Mesothelial cell of epicardium (in vitro differentiated cells): ENCODE results near the gene SLFN12. TPM values are rescaled to one million over a fixed set of nuclear protein-coding genes. Genes with fewer than 3 reads are reported as not detected.
A peak's percentile ranks its signal among the peaks of the same experiment; 100 is the strongest.

Experiments
- DNase-seq, 2 experiments: peaks; one replicate each; pipeline ENCODE4 v3.0.0; 2021; ENCODE audit warnings: low spot score in 2 of 2; ENCODE audit not compliant: unreplicated experiment in 2 of 2
- H3K27ac Mint-ChIP-seq: 2 replicates; pipeline ENCODE4 v1.8.0; 2021; ENCODE audit warnings: mixed read lengths
- H3K27me3 Mint-ChIP-seq: 2 replicates; pipeline ENCODE4 v1.8.0; 2021; ENCODE audit warnings: low read depth, mixed read lengths
- H3K36me3 Mint-ChIP-seq: 2 replicates; pipeline ENCODE4 v1.8.0; 2021; ENCODE audit warnings: mixed read lengths
- H3K4me1 Mint-ChIP-seq: 2 replicates; pipeline ENCODE4 v1.8.0; 2021; ENCODE audit warnings: mixed read lengths
- H3K4me3 Mint-ChIP-seq: 2 replicates; pipeline ENCODE4 v1.8.0; 2021; ENCODE audit warnings: mild to moderate bottlenecking, moderate library complexity, mixed read lengths
- H3K9me3 Mint-ChIP-seq: 2 replicates; pipeline ENCODE4 v1.8.0; 2021; ENCODE audit warnings: mixed read lengths
- total RNA-seq: library from RNA; stranded (reverse); gene quantifications from 3 replicates; pipeline ENCODE4 v1.2.1, GENCODE V29; 2021
- TF ChIP-seq, protein P1 (sequence below): fragments of 200-600 bp; sonication (generic); IDR thresholded peaks from one replicate; pipeline ENCODE4 v1.5.0; 2021; ENCODE audit warnings: antibody characterized with exemption; ENCODE audit not compliant: unreplicated experiment

SLFN12 gene
- total RNA-seq, result 18.4 to 19.5 TPM (median 18.8 TPM) in 3 replicates

GRCh38 chr17:35432176-35433074 is at the start of gene SLFN12:
TSS of gene SLFN12 (minus strand) at chr17:35432500. CDS start at chr17:35423028, 9,472 bp downstream.
- TF ChIP-seq, protein P1, sequence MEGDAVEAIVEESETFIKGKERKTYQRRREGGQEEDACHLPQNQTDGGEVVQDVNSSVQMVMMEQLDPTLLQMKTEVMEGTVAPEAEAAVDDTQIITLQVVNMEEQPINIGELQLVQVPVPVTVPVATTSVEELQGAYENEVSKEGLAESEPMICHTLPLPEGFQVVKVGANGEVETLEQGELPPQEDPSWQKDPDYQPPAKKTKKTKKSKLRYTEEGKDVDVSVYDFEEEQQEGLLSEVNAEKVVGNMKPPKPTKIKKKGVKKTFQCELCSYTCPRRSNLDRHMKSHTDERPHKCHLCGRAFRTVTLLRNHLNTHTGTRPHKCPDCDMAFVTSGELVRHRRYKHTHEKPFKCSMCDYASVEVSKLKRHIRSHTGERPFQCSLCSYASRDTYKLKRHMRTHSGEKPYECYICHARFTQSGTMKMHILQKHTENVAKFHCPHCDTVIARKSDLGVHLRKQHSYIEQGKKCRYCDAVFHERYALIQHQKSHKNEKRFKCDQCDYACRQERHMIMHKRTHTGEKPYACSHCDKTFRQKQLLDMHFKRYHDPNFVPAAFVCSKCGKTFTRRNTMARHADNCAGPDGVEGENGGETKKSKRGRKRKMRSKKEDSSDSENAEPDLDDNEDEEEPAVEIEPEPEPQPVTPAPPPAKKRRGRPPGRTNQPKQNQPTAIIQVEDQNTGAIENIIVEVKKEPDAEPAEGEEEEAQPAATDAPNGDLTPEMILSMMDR, result no peak
- DNase-seq, result peak in 1 of 2 experiments; percentile 45
- Mint-ChIP-seq H3K36me3 (no peaks in the 10 kb centered on the region), H3K27ac (peak within 1 kb of the TSS; percentile 99), H3K27me3 (no peaks in the 10 kb centered on the region), H3K9me3 (no peaks in the 10 kb centered on the region), H3K4me3 (peak within 1 kb of the TSS; percentile 84), H3K4me1 (peaks cover 42% of the 10 kb centered on the region)

DNA sequence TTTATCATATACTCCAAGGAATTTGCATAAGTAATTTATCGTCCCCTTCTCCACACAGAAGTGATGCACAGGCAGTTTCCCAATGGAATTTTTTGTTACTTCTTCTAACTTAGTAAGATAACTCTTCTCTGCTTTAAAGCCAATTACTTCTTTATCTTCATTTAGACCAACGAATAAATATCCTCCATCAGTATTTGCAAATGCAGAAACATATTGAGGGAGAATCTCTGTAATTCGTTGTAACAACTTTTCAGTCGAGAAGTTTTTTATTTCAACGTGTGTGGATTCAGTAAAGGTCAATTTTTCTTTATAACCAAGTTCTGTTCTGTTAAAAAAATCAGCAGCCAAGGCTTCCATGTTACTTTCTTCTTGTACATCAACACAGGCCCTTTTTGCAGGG is 47.0 kb upstream of the SLFN12 start:
- no peak for DNase-seq
- H3K27me3 Mint-ChIP-seq, result peaks cover 88% of the 10 kb centered on the region
- TF ChIP-seq, protein P1, result no peak
- no peak overlapping the region for H3K27ac Mint-ChIP-seq
- H3K4me3 Mint-ChIP-seq, result no peak overlapping the region
- H3K9me3 Mint-ChIP-seq, result no peaks in the 10 kb centered on the region
- no peaks in the 10 kb centered on the region for H3K4me1 Mint-ChIP-seq
- no peaks in the 10 kb centered on the region for H3K36me3 Mint-ChIP-seq

GRCh38 chr17:35477248-35477647 is 44.9 kb upstream of the SLFN12 start:
- TF ChIP-seq, protein P1, result no peak
- DNase-seq, result no peak
- Mint-ChIP-seq H3K36me3 (no peaks in the 10 kb centered on the region), H3K27me3 (peaks cover 86% of the 10 kb centered on the region), H3K27ac (no peak overlapping the region), H3K4me1 (no peaks in the 10 kb centered on the region), H3K9me3 (peaks cover 7% of the 10 kb centered on the region), H3K4me3 (no peak overlapping the region)

GRCh38 chr17:35476283-35476820 is 44.1 kb upstream of the SLFN12 start:
- TF ChIP-seq, protein P1, result no peak
- H3K27me3 Mint-ChIP-seq, result peaks cover 82% of the 10 kb centered on the region
- H3K9me3 Mint-ChIP-seq, result peaks cover 12% of the 10 kb centered on the region

GRCh38 chr17:35468475-35468874 is 36.2 kb upstream of the SLFN12 start:
- H3K36me3 Mint-ChIP-seq, result no peaks in the 10 kb centered on the region
- no peak for DNase-seq
- H3K27ac Mint-ChIP-seq, result no peak overlapping the region
- no peaks in the 10 kb centered on the region for H3K4me1 Mint-ChIP-seq
- TF ChIP-seq, protein P1, result no peak
- H3K4me3 Mint-ChIP-seq, result no peak overlapping the region
- H3K27me3 Mint-ChIP-seq, result peaks cover 69% of the 10 kb centered on the region
- peaks cover 12% of the 10 kb centered on the region for H3K9me3 Mint-ChIP-seq

More at GRCh38 chr17:35476283-35476820, 44.1 kb upstream of the SLFN12 start:
- DNase-seq, result no peak
- Mint-ChIP-seq H3K4me3 (no peak overlapping the region), H3K27ac (no peak overlapping the region), H3K4me1 (no peaks in the 10 kb centered on the region), H3K36me3 (no peaks in the 10 kb centered on the region)
